Stomach (tissue), 9 donors: ENCODE results near the gene RTKN. TPM values are rescaled to one million over a fixed set of nuclear protein-coding genes. Genes with fewer than 3 reads are reported as not detected.
"Not testable (repeated sequence)": the region's sequence is repeated elsewhere in the genome, so short reads cannot be mapped to it uniquely, and the experiment has no call there.

Experiments used
- DNase-seq, 2 donors: peaks; one replicate each; pipeline versions ENCODE4 v3.0.0 to v3.0.0-alpha.2; 2013 to 2019
- H3K27ac ChIP-seq, 5 donors: fragments of 200-600 bp in 4 of 5; sonication (generic) in 4 of 5; one replicate each; pipeline ENCODE4 v1.5.1; 2013 to 2019; ENCODE audit warnings: mild to moderate bottlenecking in 1 of 5, moderate library complexity in 1 of 5
- H3K27me3 ChIP-seq, 3 donors: fragments of 200-600 bp; sonication (generic); one replicate each; pipeline ENCODE4 v1.5.1; 2017 to 2019; ENCODE audit warnings: mixed run types in 1 of 3
- H3K36me3 ChIP-seq, 4 donors: fragments of 200-600 bp; sonication (generic); 1 replicate in 3 of 4; 2 replicates in 1 of 4; pipeline ENCODE4 v1.5.1; 2016 to 2019
- H3K4me1 ChIP-seq, 4 donors: fragments of 200-600 bp; sonication (generic); one replicate each; pipeline ENCODE4 v1.5.1; 2016 to 2019
- H3K4me3 ChIP-seq, 4 donors: fragments of 200-600 bp; sonication (generic) in 3 of 4; one replicate each; pipeline ENCODE4 v1.5.1; 2016 to 2019; ENCODE audit warnings: mild to moderate bottlenecking in 1 of 4
- H3K9me3 ChIP-seq, 4 donors: fragments of 200-600 bp; sonication (generic); one replicate each; pipeline ENCODE4 v1.5.1; 2016 to 2019
- CTCF ChIP-seq, 7 experiments: fragments of 450-650 bp in 4 of 7; fragments of 200-600 bp in 3 of 7; sonication (generic) in 3 of 7; IDR thresholded peaks; one replicate each; pipeline ENCODE4 v1.5.1; 2016 to 2019; ENCODE audit warnings: antibody characterized with exemption in 7 of 7, control low read depth in 2 of 7, mild to moderate bottlenecking in 1 of 7
- EP300 ChIP-seq: sonication (generic); formaldehyde crosslinking; IDR thresholded peaks from one replicate; pipeline ENCODE4 v1.6.1; 2017; ENCODE audit warnings: antibody characterized with exemption
- POLR2A ChIP-seq, 4 donors: fragments of 450-650 bp; IDR thresholded peaks; one replicate each; pipeline ENCODE4 v1.6.1; 2016; ENCODE audit warnings: antibody characterized with exemption in 4 of 4, control low read depth in 2 of 4, mild to moderate bottlenecking in 1 of 4, moderate library complexity in 1 of 4
- POLR2AphosphoS5 ChIP-seq, 3 donors: sonication (generic); formaldehyde crosslinking; IDR thresholded peaks; one replicate each; pipeline ENCODE4 v1.6.1; 2016; ENCODE audit warnings: antibody characterized with exemption in 3 of 3
- WGBS, 5 donors: extraction: QIAGEN DNeasy Blood & Tissue Kit in 3 of 5; methylation state at CpG; one replicate each; pipeline versions ENCODE4 v1.1.5 to v1.1.7; 2013 to 2018; 5-methylcytosine and 5-hydroxymethylcytosine counted together
- intact Hi-C: fragments of 100-400 bp; cut with DNase I; formaldehyde crosslinking; loops from one replicate; pipeline ENCODE4 v1.15.1; 2023; ENCODE audit warnings: low total_unique reads
- polyA plus RNA-seq, 3 donors: library from polyadenylated mRNA; stranded (reverse); fragments of 200-250 nt; gene quantifications; one replicate each; pipeline ENCODE4 v1.2.3, GENCODE V29; 2013
- total RNA-seq, 5 donors: library from RNA; depleted of rRNA; stranded (reverse); fragments of >200 nt; gene quantifications; one replicate each; pipeline versions ENCODE4 v1.1.0 to v1.2.3, GENCODE V29; 2014 to 2016
- donor health status: healthy with polysubstance abuse.
- donor health status: Bipolar disorder and iron deficiency.
- donor health status: healthy.

The RTKN gene
- total and polyA plus RNA-seq, 8 donors = 10.8 to 125 (median 27.0) TPM

DNA sequence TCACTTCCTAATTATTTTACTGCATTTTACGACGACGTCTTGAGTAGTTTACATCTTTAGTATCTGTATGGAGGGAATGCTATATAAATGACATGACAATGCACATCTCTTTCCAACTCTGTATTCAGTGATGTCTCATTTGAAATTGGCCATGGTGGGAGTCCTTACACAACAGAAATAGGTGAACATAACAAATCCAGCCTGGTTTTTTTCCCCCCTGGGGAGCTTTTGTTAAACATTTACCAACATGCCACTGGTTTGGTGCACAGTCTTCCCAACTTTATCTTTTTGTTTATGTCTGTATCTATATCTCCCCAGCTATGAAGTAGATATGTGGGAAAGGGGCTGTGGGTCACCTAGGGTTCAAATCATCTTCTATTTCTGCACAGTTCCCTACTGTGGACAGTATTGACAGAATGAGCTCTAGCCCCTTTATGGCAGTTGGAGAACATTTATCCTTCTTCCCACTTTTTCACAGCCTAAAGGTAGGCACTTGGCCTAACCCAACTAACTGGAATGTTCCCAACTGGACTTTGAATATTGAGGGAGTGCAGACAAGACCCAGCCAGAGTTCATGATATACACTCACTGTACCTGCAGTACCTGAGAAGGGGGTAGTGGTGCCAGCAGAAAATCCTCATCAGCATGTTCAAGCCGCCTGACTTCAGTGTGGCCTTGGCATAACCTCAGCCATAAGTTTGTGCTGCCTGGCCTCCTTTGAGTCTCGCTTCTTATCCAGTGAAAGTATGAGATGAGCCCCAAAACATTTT, 5.7 kb upstream of the RTKN start:
- no peak overlapping the region for H3K27ac ChIP-seq
- 75 to 88% (median 84%) methylated on average over 5 of the region's 5 CpGs for WGBS, 5 donors

DNA sequence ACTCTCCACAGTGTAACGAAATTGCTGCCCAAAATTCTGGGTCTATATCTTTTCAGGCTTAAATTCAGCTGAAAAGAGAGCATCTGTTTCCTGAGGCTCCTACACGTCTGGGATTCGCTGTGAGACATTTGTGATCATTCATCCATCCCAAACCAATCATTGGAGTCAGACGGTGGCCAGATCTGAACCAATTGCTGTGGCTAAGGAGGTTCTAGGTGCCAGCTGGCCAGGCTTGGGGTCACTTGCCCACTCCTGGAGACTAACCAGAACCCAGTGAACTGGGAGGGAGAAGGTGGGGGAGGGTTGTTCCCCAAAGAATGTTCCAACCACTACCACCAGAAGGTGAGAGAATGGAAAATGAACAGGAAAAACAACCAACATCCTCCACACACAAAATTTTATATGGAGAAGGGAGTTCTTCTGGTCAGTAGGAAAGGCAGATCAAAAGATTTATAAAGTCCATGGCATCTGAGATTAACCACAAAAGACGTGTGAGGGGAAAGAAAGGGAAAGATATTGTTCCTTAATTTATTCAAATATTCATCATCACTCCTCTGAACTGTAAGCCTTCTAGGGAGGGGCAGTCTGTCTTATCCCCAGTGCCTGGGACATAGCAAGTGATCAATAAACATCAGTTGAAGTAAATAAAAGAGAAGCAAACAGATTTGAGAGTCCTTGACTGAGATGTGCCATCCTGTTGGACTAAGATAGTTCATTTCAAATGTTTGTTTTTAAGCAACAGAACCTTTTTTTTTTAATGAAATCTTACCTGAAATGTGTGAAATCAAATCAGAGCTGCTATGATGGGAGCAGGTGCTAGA, 3.0 kb upstream of the RTKN start:
- no peak overlapping the region for H3K4me3 ChIP-seq
- H3K27ac ChIP-seq = no peak overlapping the region
- no peak for DNase-seq
- no peaks in the 10 kb centered on the region for H3K9me3 ChIP-seq
- H3K27me3 ChIP-seq = peaks cover 0 to 37% (median 7%) of the 10 kb centered on the region in 3 donors
- TF ChIP-seq CTCF (IDR thresholded peaks at IDR 0.05) (no peak), POLR2A (IDR thresholded peaks at IDR 0.05) (no peak), EP300 (no peak), POLR2AphosphoS5 (IDR thresholded peaks at IDR 0.05) (no peak)
- intact Hi-C loops = no loop called here
- WGBS, 5 donors = 34 to 49% (median 39%) methylated on average over 5 of the region's 5 CpGs
- H3K4me1 ChIP-seq = peaks cover 14 to 40% (median 27%) of the 10 kb centered on the region in 4 donors
- no peaks in the 10 kb centered on the region for H3K36me3 ChIP-seq

More for the DNA sequence above, 5.7 kb upstream of the RTKN start:
- H3K27me3 ChIP-seq = peaks cover 0 to 17% (median 0%) of the 10 kb centered on the region in 3 donors
- no peak overlapping the region for H3K4me3 ChIP-seq
- H3K4me1 ChIP-seq = peaks cover 0 to 13% (median 3%) of the 10 kb centered on the region in 4 donors
- H3K36me3 ChIP-seq = no peaks in the 10 kb centered on the region
- intact Hi-C loops = no loop called here
- TF ChIP-seq POLR2A (IDR thresholded peaks at IDR 0.05) (no peak), CTCF (IDR thresholded peaks at IDR 0.05) (no peak), EP300 (no peak), POLR2AphosphoS5 (IDR thresholded peaks at IDR 0.05) (no peak)
- H3K9me3 ChIP-seq = no peaks in the 10 kb centered on the region
- no peak for DNase-seq

DNA sequence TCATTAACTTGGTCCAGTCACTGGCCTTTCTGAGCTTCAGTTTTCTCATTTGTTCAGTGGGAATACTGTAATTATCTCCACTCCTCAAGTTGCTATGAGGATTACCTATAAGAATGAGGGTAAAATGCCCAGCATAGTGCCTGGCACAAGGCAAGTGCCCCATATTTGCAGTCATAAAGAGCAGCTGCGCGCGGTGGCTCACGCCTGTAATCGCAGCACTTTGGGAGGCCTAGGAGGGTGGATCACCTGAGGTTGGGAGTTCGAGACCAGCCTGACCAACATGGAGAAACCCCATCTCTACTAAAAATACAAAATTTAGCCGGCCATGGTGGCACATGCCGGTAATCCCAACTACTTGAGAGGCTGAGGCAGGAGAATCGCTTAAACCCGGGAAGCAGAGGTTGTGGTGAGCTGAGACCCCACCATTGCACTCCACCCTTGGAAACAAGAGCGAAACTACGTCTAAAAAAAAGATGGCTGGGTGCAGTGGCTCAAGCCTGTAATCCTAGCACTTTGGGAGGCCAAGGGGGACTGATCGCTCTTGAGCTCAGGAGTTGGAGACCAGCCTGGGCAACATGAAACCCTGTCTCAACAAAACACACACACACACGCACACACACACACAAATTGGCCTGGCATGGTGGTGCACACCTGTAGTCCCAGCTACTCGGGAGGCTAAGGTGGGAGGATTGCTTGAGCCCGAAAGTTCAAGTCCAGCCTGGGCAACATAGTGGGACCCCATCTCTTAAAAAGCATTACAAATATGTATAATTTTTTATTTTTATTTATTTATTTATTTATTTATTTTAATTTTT, 953 bp upstream of the RTKN start:
- intact Hi-C loops, DNase-seq, H3K36me3 ChIP-seq, H3K9me3 ChIP-seq: not testable (repeated sequence)
- Histone ChIP-seq H3K27ac (peak overlapping the region; percentile 85 to 93 (median 87)), H3K4me3 (peak overlapping the region; percentile 48 to 56 (median 54)), H3K4me1 (peaks cover 22 to 60% (median 41%) of the 10 kb centered on the region in 4 donors), H3K27me3 (peaks cover 0 to 38% (median 7%) of the 10 kb centered on the region in 3 donors)
- WGBS, 5 donors = 78 to 90% (median 82%) methylated on average over 16 of the region's 16 CpGs

- peaks cover 22 to 70% (median 47%) of the 10 kb centered on the region in 4 donors for H3K4me1 ChIP-seq
- intact Hi-C loops = no loop called here
- DNase-seq = no peak
- H3K9me3 ChIP-seq = no peaks in the 10 kb centered on the region
- peaks cover 0 to under 1% (median 0%) of the 10 kb centered on the region in 4 donors for H3K36me3 ChIP-seq
- 11 to 42% (median 23%) methylated on average over 31 to 33 of the region's 33 CpGs for WGBS, 5 donors
- TF ChIP-seq POLR2AphosphoS5 (IDR thresholded peaks at IDR 0.05) = no peak
- TF ChIP-seq EP300 = no peak
- TF ChIP-seq POLR2A (IDR thresholded peaks at IDR 0.05) = no peak
- peak overlapping the region; percentile 48 to 56 (median 54) for H3K4me3 ChIP-seq
- peak overlapping the region; percentile 85 to 93 (median 87) for H3K27ac ChIP-seq
- peaks cover 0 to 38% (median 7%) of the 10 kb centered on the region in 3 donors for H3K27me3 ChIP-seq
These were observed 507 bp downstream of the RTKN start for GRCh38 chr2:74441170-74441689.
